Iris pigment epithelial cell (primary cell): ENCODE measurements around the gene ZGRF1.
"Not testable (repeated sequence)": the region's sequence is repeated elsewhere in the genome, so short reads cannot be mapped to it uniquely, and the experiment has no call there.

Experiments used
- DNase-seq: peaks from one replicate; pipeline ENCODE4 v3.0.0-alpha.2; 2011; ENCODE audit warnings: low read depth

ZGRF1 gene

GRCh38 chr4:112644595-112645535 lies 8.2 kb upstream of the ZGRF1 start:
- DNase-seq = not testable (repeated sequence)

- no peak for DNase-seq
These were observed 5.8 kb upstream of the ZGRF1 start for GRCh38 chr4:112642526-112642925.

- no peak for DNase-seq
These were observed 800 bp upstream of the ZGRF1 start for GRCh38 chr4:112637552-112637866.

- peak; percentile 47 for DNase-seq
These were observed 3.1 kb downstream of the ZGRF1 start for GRCh38 chr4:112633477-112634235.

GRCh38 chr4:112626228-112626627 lies 10.5 kb downstream of the ZGRF1 start:
- no peak for DNase-seq

GRCh38 chr4:112616984-112617383 lies 19.7 kb downstream of the ZGRF1 start:
- DNase-seq = no peak

GRCh38 chr4:112612814-112613213 lies 23.9 kb downstream of the ZGRF1 start:
- DNase-seq = not testable (repeated sequence)

- DNase-seq = peak; percentile 62
These were observed 32.1 kb downstream of the ZGRF1 start for GRCh38 chr4:112604589-112604988.

- DNase-seq = no peak
These were observed 41.7 kb downstream of the ZGRF1 start for GRCh38 chr4:112594993-112595392.

- DNase-seq = no peak
These were observed 43.1 kb downstream of the ZGRF1 start for GRCh38 chr4:112593438-112594133.

GRCh38 chr4:112592717-112593116 lies 44.0 kb downstream of the ZGRF1 start:
- DNase-seq = no peak

- DNase-seq = no peak
These were observed 45.1 kb downstream of the ZGRF1 start for GRCh38 chr4:112591593-112591992.

- peak; percentile 72 for DNase-seq
These were observed 47.5 kb downstream of the ZGRF1 start for GRCh38 chr4:112589206-112589605.

- no peak for DNase-seq
These were observed 50.6 kb downstream of the ZGRF1 start for GRCh38 chr4:112585977-112586736.

GRCh38 chr4:112567536-112567935 lies 69.2 kb downstream of the ZGRF1 start:
- no peak for DNase-seq

- no peak for DNase-seq
These were observed 71.9 kb downstream of the ZGRF1 start for GRCh38 chr4:112564706-112565270.

GRCh38 chr4:112563431-112564200 lies 73.1 kb downstream of the ZGRF1 start:
- no peak for DNase-seq

- no peak for DNase-seq
These were observed 74.3 kb downstream of the ZGRF1 start for GRCh38 chr4:112562254-112562879.

GRCh38 chr4:112560084-112560483 lies 76.6 kb downstream of the ZGRF1 start:
- DNase-seq = no peak

- no peak for DNase-seq
These were observed 77.7 kb downstream of the ZGRF1 start for GRCh38 chr4:112559053-112559452.
